ENCODE data around the gene GNPNAT1.
"Not testable (repeated sequence)": the region's sequence is repeated elsewhere in the genome, so short reads cannot be mapped to it uniquely, and the experiment has no call there.

GNPNAT1 gene

DNA sequence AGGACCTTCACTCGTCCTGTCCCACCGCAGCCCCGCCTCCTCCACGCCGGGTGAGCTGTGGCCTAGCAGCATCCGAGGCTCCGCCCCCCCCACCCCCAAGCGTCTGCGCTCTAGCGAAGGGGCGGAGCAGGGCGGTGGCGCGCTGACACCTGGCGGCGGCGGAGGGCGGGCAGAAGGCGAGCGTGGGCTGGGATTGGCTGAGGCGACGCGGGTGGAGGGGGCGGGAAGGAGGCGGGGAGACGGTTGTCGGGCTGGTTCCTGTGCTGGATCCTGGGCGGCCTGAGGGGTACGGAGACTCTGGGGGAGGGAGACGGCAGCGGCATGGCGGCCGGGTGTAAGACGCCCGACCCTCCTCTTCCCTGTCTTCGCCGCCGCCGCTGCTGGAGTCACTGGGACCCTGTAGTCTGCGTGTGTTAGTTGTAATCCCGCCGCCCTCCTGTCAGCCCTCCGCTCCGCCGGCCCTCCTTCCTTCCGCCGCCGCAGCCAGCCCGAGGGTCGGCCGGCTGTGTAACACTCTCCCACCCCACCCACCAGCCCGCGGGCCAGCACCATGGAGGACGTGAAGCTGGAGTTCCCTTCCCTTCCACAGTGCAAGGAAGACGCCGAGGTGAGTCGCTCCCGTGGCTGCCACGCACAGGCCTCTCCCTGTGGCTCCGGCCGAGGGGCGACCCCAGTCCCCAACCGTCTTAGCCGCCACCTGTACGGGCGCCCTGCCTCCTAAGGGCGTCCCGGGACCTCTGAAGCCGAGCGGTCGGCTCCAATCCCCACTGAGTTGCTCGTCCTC, 61.3 kb downstream of the GNPNAT1 start, which contains the start of gene STYX:
Gene STYX (plus strand): TSS at position 242 of the 784 bp plus-strand sequence. CDS start 309 bp downstream, at position 551.
- TF ChIP-seq, protein P1, sequence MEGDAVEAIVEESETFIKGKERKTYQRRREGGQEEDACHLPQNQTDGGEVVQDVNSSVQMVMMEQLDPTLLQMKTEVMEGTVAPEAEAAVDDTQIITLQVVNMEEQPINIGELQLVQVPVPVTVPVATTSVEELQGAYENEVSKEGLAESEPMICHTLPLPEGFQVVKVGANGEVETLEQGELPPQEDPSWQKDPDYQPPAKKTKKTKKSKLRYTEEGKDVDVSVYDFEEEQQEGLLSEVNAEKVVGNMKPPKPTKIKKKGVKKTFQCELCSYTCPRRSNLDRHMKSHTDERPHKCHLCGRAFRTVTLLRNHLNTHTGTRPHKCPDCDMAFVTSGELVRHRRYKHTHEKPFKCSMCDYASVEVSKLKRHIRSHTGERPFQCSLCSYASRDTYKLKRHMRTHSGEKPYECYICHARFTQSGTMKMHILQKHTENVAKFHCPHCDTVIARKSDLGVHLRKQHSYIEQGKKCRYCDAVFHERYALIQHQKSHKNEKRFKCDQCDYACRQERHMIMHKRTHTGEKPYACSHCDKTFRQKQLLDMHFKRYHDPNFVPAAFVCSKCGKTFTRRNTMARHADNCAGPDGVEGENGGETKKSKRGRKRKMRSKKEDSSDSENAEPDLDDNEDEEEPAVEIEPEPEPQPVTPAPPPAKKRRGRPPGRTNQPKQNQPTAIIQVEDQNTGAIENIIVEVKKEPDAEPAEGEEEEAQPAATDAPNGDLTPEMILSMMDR (conservative IDR thresholded peaks at IDR 0.05; ENCODE audit: low read depth, low read length) = no peak
- peak; percentile 94 for DNase-seq (ENCODE audit: low read depth)
- peak within 1 kb of the TSS; percentile 97 for H3K4me3 ChIP-seq (ENCODE audit: low read length)

DNA sequence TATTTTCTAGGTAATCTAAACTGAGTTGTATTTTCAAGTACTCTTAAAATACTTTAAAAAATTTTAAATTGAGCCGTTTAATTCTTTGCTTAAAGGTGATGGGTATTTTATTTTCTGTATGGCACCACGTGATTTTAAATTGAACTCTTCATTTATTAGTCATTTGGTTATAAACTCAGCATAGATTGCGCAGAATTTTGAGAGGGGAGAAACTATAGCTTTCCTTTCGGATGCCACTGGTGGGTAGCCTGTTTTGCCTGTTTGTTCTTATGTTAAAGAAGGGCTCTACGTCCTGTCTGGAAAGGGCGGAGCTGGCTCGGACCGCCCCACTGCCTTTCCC, 61.9 kb downstream of the GNPNAT1 start:
- no peak for DNase-seq (ENCODE audit: low read depth)
- TF ChIP-seq, protein P1 (conservative IDR thresholded peaks at IDR 0.05; ENCODE audit: low read depth, low read length) = no peak
- peak overlapping the region; percentile 53 for H3K4me3 ChIP-seq (ENCODE audit: low read length)

DNA sequence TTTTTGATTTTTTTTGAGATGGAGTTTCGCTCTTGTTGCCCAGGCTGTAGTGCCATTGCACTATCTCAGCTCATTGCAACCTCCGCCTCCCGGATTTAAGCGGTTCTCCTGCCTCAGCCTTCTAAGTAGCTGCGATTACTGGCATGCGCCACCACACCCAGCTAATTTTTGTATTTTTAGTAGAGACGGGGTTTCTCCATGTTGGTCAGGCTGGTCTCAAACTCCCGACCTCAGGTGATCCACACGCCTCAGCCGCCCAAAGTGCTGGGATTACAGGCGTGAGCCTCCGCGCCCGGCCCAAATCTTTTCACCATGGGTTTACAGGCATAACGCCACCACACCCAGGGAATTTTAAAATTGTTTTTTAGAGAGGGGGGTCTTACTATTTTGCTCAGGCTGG, 62.4 kb downstream of the GNPNAT1 start:
- H3K4me3 ChIP-seq (ENCODE audit: low read length); DNase-seq (ENCODE audit: low read depth): not testable (repeated sequence)

DNA sequence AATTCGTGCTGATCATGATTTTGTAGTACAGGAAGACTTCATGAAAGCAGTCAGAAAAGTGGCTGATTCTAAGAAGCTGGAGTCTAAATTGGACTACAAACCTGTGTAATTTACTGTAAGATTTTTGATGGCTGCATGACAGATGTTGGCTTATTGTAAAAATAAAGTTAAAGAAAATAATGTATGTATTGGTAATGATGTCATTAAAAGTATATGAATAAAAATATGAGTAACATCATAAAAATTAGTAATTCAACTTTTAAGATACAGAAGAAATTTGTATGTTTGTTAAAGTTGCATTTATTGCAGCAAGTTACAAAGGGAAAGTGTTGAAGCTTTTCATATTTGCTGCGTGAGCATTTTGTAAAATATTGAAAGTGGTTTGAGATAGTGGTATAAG, 63.9 kb downstream of the GNPNAT1 start:
- DNase-seq (ENCODE audit: low read depth); H3K4me3 ChIP-seq (ENCODE audit: low read length): not testable (repeated sequence)
